Bronchial epithelial cell (primary cell): Measurements from ENCODE around the gene F13A1. TPM values are rescaled to one million over a fixed set of nuclear protein-coding genes. Genes with fewer than 3 reads are reported as not detected.

Source experiments
- DNase-seq: peaks from one replicate; pipeline ENCODE4 v3.0.0-alpha.2; 2010; ENCODE audit warnings: low read depth
- FAIRE-seq: peaks from 2 replicates; lab custom pipeline; 2011; peaks lifted over from hg19 to GRCh38; lab: Jason Lieb, UNC
- H3K27me3 ChIP-seq: 2 replicates; pipeline ENCODE4 v1.5.1; 2011; ENCODE audit warnings: low read length; ENCODE audit not compliant: control insufficient read depth, insufficient read depth
- H3K36me3 ChIP-seq: 2 replicates; pipeline ENCODE4 v1.5.1; 2011; ENCODE audit warnings: low read length; ENCODE audit not compliant: control insufficient read depth, insufficient read depth
- H3K4me3 ChIP-seq: 2 replicates; pipeline ENCODE4 v1.5.1; 2011; ENCODE audit warnings: mild to moderate bottlenecking, low read depth, low read length, control low read depth
- CTCF ChIP-seq: IDR thresholded peaks from 2 replicates; pipeline ENCODE4 v1.5.1; 2011; ENCODE audit warnings: mild to moderate bottlenecking, moderate library complexity, low read length, control low read depth, inconsistent platforms; ENCODE audit not compliant: insufficient read depth, severe bottlenecking
- total RNA-seq: library from RNA; depleted of rRNA; stranded (reverse); fragments of >200 nt; gene quantifications from 2 replicates; pipeline ENCODE4 v1.2.1, GENCODE V29; 2014

F13A1 gene
- total RNA-seq, 1 donor from 2014 or later = not detected

DNA sequence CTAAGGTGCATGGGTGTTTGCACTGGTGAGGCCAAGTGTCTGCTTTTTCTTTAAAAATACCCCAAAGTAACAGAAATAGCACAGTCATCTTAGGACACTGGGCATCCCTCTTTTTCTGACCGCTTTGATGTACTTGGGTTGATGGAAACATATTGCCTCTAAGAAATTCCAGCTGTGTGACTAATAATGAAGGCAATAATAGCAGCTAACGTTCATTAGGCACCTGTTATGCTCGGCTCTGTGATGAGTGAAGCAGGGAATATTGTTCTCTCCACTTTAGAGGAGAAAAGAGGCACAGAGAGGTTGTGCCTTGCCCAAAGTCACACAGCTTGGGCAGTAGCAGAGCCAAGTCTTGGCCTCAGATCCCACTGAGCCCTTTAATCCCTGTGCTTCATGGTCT, 100.7 kb downstream of the F13A1 start:
- Histone ChIP-seq H3K27me3 (no peaks in the 10 kb centered on the region), H3K4me3 (no peak overlapping the region), H3K36me3 (no peaks in the 10 kb centered on the region)
- DNase-seq (no peak), FAIRE-seq (no peak)
- no peak for TF ChIP-seq CTCF

- FAIRE-seq = no peak
- no peak overlapping the region for H3K4me3 ChIP-seq
- peak; percentile 43 for DNase-seq
- no peak for TF ChIP-seq CTCF
- H3K36me3 ChIP-seq = no peaks in the 10 kb centered on the region
- no peaks in the 10 kb centered on the region for H3K27me3 ChIP-seq
Measured at GRCh38 chr6:6218759-6219085, 101.7 kb downstream of the F13A1 start.

- DNase-seq = no peak
- no peak for TF ChIP-seq CTCF
- no peaks in the 10 kb centered on the region for H3K27me3 ChIP-seq
- FAIRE-seq = no peak
- no peaks in the 10 kb centered on the region for H3K36me3 ChIP-seq
- no peak overlapping the region for H3K4me3 ChIP-seq
Measured at GRCh38 chr6:6217855-6218758, 102.4 kb downstream of the F13A1 start.

- Histone ChIP-seq H3K27me3 (no peaks in the 10 kb centered on the region), H3K36me3 (no peaks in the 10 kb centered on the region), H3K4me3 (no peak overlapping the region)
- DNase-seq (no peak), FAIRE-seq (no peak)
- no peak for TF ChIP-seq CTCF
Measured at GRCh38 chr6:6210994-6211393, 109.5 kb downstream of the F13A1 start.

- Histone ChIP-seq H3K4me3 (no peak overlapping the region), H3K27me3 (no peaks in the 10 kb centered on the region), H3K36me3 (no peaks in the 10 kb centered on the region)
- no peak for TF ChIP-seq CTCF
- no peak for FAIRE-seq
- no peak for DNase-seq
Measured at GRCh38 chr6:6202886-6203285, 117.6 kb downstream of the F13A1 start.
